Upper lobe of left lung (tissue), 6 donors: Measurements from ENCODE around the gene FCGR3B. TPM values are rescaled to one million over a fixed set of nuclear protein-coding genes. Genes with fewer than 3 reads are reported as not detected.
"Not testable (repeated sequence)": the region's sequence is repeated elsewhere in the genome, so short reads cannot be mapped to it uniquely, and the experiment has no call there.

Experiments
- ATAC-seq, 2 donors: fragments of 200-7000 bp; cut with Tn5 transposase; one replicate each; pipeline ENCODE4 v1.9.1; 2022; ENCODE audit warnings: mild to moderate bottlenecking in 2 of 2, moderate library complexity in 2 of 2; ENCODE audit not compliant: low FRiP score in 2 of 2
- DNase-seq, 2 donors: peaks; one replicate each; pipeline ENCODE4 v3.0.0-alpha.2; 2019 to 2020
- H3K27ac ChIP-seq, 4 donors: fragments of 200-600 bp; sonication (generic); one replicate each; pipeline ENCODE4 v1.5.1; 2016 to 2019
- H3K27me3 ChIP-seq, 4 donors: fragments of 200-600 bp; sonication (generic); one replicate each; pipeline ENCODE4 v1.5.1; 2017 to 2019
- H3K36me3 ChIP-seq, 4 donors: fragments of 200-600 bp; sonication (generic); one replicate each; pipeline ENCODE4 v1.5.1; 2016 to 2019
- H3K4me1 ChIP-seq, 4 donors: fragments of 200-600 bp; sonication (generic); one replicate each; pipeline ENCODE4 v1.5.1; 2018 to 2019
- H3K4me3 ChIP-seq, 4 donors: fragments of 200-600 bp; sonication (generic); one replicate each; pipeline ENCODE4 v1.5.1; 2017 to 2019; ENCODE audit warnings: mild to moderate bottlenecking in 2 of 4, moderate library complexity in 1 of 4
- H3K9me3 ChIP-seq, 4 donors: fragments of 200-600 bp; sonication (generic); one replicate each; pipeline ENCODE4 v1.5.1; 2018 to 2019
- WGBS, 2 donors: methylation state at CpG; one replicate each; pipeline ENCODE4 v1.1.5; 2017 to 2018; 5-methylcytosine and 5-hydroxymethylcytosine counted together
- total RNA-seq, 6 donors: library from RNA; depleted of rRNA in 4 of 6; stranded (reverse); fragments of >200 nt in 4 of 6; gene quantifications; one replicate each; pipeline versions ENCODE4 v1.1.0 to v1.2.1, GENCODE V29; 2016 to 2021
- donor health status: DM: no; HTN: no; CAD: no; lungs with moderate emphysema.
- donor health status: DM: no; HTN: yes; CAD: no; lungs with severe emphysema.

Gene FCGR3B
- total RNA-seq, 6 donors from 2014 or later, result 6.3 to 59.2 (median 20.4) TPM

DNA sequence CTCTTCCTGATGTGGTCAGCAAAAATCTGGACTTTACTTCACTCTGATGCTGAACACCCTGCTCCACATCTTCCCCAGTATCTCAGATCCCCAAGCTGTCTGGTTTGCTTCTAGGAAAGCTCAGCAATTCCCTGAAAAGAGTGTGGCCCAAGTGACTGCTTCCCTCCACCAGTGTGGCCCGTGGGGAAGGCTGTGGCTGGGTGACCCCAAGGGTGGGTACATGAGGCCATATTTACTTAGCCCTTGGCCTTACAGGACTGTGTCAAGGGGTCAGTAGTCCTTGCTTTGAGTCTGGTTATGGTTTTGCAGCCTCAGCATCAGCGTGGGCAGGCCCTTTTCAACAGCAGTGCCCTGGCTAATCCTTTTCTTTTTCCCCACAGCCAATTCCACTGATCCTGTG lies 35.8 kb downstream of the FCGR3B start:
- DNase-seq, H3K36me3 ChIP-seq, H3K4me1 ChIP-seq, H3K4me3 ChIP-seq, H3K9me3 ChIP-seq, H3K27me3 ChIP-seq: not testable (repeated sequence)
- peak in 1 of 2 donors; percentile 8 for ATAC-seq
- WGBS, 2 donors, result 61 to 86% methylated on average over 2 of the region's 2 CpGs
- H3K27ac ChIP-seq, result peak overlapping the region in 2 of 4 donors; percentile 27 to 35

DNA sequence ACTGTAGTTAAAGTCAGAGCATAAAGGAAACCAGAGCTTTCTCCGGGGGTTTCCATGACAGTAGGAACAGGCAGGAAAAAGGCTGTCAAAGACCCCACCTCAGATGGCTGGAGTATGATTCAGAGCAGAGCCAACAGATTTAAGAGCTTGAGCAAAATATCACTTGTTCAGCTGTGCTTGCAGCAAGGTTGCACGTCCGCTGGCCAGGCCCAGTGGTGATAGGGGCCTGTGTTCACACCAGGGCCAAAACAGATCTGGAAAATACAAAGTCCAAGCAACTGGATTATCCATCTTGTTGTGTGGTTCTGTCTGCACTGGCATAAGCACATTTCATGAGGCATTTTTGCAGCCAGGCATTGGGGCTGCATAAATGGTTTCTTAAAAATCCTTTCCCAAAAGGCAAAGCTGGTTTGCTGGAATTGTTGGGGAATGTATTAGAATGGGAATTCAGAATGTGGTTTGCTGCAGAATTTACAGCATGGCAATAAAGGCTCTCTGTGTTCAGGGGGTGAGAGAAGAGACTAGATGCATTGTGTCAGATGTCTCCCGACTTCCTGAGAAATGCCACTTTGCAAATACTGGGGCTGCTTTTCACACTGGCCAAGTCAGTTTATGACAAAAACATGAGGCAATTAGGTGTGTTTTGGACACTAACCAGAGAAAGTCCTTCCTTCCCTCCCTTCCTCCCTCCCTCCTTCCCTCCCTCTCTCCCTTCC lies 36.5 kb downstream of the FCGR3B start:
- not testable (repeated sequence) for ATAC-seq, H3K4me1 ChIP-seq, H3K27ac ChIP-seq, H3K4me3 ChIP-seq, H3K9me3 ChIP-seq, H3K27me3 ChIP-seq, H3K36me3 ChIP-seq, DNase-seq
- WGBS, 2 donors, result 58 to 77% methylated on average over 2 to 4 of the region's 4 CpGs

DNA sequence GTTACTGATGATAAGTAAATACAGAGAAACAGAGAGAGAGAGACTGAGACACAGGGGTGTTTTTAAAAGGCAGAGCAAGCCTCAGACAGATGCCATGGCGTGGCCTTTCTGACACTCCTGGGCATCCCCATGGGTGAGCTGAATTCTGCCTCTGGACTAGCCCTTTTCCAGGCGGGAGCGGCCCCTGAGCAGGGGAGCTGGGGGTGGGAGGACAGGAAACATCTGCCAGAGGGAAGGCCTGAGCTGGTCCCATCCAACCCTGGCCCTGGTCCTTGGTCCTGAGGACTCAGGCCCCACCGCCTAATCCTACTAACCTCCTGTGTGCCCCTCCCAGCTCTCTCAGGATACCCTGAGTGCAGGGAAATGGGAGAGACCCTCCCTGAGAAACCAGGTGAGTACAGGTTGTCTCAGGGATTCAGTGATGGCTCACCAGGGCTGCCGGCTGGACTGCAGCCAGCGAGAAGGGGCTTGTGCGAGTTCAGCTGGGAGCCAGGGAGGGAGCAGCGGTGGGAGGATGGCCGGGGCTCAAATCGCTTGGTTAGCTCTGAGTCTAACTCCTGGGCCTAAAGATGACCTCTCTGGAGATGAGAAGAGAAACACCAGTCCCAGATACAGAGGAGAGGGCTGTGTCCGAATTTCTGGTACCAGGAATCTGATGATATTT lies 37.8 kb downstream of the FCGR3B start:
- DNase-seq, result peak in 1 of 2 donors; percentile 36
- H3K9me3 ChIP-seq, H3K27ac ChIP-seq, H3K36me3 ChIP-seq, H3K4me3 ChIP-seq, ATAC-seq, H3K4me1 ChIP-seq, H3K27me3 ChIP-seq: not testable (repeated sequence)
- WGBS, 2 donors, result 93% methylated on average over 10 to 11 of the region's 11 CpGs

DNA sequence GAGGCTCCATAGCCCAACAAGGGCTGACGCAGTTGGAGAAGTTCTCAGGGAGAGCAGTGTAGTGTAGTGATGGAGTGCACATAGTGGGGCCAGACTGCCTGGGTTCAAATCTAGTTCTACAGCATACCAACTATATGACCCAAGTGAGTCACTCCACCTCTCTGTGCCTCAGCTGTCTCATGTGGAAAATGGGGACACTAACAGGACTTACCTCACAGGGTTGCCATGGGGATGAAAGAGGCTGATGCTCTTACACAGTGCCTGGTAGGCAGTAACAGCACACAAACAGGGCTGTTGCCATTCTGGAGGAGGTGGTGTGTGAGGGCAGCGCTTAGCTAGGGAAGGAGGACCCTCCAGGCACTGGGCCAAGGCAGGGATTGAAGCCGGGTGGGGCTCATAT lies 38.4 kb downstream of the FCGR3B start:
- WGBS, 2 donors, result 83 to 95% methylated on average over 2 of the region's 3 CpGs
- H3K27ac ChIP-seq, H3K27me3 ChIP-seq, DNase-seq, H3K36me3 ChIP-seq, H3K9me3 ChIP-seq, H3K4me1 ChIP-seq, H3K4me3 ChIP-seq: not testable (repeated sequence)
- peak in 1 of 2 donors; percentile 27 for ATAC-seq

DNA sequence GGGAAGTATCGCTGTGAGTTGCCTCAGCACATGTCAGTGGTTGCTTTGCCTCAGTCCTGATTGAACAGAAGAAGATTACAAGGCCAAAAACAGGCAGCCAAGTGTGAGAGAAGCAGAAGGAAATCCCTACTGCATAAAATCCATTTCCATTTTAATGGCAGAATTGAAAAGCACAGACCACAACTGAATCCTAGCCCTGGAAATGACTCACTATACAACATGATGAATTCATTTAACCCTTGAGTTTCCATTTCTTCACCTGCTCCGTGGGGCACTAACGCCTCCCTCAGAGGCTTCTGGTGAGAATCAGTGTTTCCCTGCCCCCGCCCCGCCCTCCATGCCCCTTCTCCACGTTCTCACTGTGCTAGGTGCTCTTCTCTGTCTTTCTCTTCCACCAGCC lies 41.1 kb downstream of the FCGR3B start:
- not testable (repeated sequence) for DNase-seq, H3K27ac ChIP-seq, H3K27me3 ChIP-seq, H3K36me3 ChIP-seq, H3K4me3 ChIP-seq, ATAC-seq, H3K4me1 ChIP-seq, H3K9me3 ChIP-seq
- WGBS, 2 donors, result 100% methylated on average over 1 of the region's 6 CpGs

DNA sequence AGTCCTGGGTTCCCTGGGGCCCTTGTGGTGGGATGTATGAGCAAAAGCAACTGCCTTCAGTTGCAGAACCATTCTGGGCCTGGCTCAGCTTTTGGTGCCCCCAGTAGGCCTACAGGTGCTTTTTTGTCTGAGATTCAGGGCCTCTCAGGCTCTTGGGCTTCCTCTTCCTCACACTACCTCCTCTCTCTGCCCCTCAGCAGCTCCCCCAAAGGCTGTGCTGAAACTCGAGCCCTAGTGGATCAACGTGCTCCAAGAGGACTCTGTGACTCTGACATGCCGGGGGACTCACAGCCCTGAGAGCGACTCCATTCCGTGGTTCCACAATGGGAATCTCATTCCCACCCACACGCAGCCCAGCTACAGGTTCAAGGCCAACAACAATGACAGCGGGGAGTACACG lies 41.6 kb downstream of the FCGR3B start:
- not testable (repeated sequence) for H3K27me3 ChIP-seq, H3K4me1 ChIP-seq, H3K4me3 ChIP-seq, H3K36me3 ChIP-seq, H3K27ac ChIP-seq, DNase-seq, ATAC-seq, H3K9me3 ChIP-seq
- 79 to 96% methylated on average over 8 of the region's 8 CpGs for WGBS, 2 donors

DNA sequence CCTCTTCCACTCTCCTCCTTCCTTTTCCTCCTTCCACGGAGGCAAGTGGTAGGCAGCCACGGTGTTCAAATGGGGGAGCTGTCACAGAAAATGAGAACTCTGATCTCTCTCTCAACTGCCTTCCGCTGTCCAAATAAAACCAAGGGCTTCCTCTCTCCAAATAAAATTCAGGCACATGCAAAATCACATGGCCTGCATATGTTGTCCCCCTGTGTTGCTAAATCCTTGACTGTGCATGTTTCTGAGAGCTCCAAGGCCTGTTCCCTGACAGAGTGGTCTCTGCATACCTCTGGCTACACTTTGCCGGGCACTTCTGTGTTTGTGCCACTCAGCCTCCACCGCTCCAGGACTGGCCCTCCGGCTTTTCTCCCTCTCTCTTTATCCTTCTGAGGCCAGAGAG lies 42.4 kb downstream of the FCGR3B start:
- ATAC-seq, H3K27ac ChIP-seq, H3K36me3 ChIP-seq, H3K9me3 ChIP-seq, H3K4me1 ChIP-seq, H3K27me3 ChIP-seq, H3K4me3 ChIP-seq, DNase-seq: not testable (repeated sequence)
- no CpG with 5 or more reads among the region's 6 CpGs for WGBS, 2 donors

DNA sequence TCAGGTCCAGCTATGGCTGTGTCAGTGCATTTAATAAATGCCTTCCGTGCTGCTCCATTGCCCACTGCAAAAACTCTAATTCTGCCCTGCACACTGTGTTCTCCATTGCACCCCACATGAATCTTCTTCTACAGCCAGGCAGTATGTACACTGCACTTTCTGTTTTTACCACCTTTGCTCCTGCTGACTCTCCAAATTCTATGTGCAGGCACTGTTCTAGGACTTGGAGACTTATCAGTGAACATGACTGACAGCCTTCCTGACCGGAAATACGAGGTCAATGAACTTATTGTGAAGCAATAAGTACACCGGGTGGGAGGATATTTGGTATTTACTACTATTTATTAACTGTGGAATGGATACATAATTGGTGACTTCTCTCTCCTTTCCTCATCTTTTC lies 48.1 kb downstream of the FCGR3B start:
- WGBS, 2 donors, result no CpG with 5 or more reads among the region's 4 CpGs
- H3K36me3 ChIP-seq, DNase-seq, ATAC-seq, H3K4me3 ChIP-seq, H3K27ac ChIP-seq, H3K27me3 ChIP-seq, H3K4me1 ChIP-seq, H3K9me3 ChIP-seq: not testable (repeated sequence)

GRCh38 chr1:161580879-161581537 lies 50.0 kb downstream of the FCGR3B start:
- not testable (repeated sequence) for H3K27me3 ChIP-seq, H3K36me3 ChIP-seq, H3K4me3 ChIP-seq, H3K9me3 ChIP-seq, DNase-seq, H3K27ac ChIP-seq, H3K4me1 ChIP-seq
- peak in 1 of 2 donors; percentile 67 for ATAC-seq
- WGBS, 2 donors, result no CpG with 5 or more reads among the region's 4 CpGs

DNA sequence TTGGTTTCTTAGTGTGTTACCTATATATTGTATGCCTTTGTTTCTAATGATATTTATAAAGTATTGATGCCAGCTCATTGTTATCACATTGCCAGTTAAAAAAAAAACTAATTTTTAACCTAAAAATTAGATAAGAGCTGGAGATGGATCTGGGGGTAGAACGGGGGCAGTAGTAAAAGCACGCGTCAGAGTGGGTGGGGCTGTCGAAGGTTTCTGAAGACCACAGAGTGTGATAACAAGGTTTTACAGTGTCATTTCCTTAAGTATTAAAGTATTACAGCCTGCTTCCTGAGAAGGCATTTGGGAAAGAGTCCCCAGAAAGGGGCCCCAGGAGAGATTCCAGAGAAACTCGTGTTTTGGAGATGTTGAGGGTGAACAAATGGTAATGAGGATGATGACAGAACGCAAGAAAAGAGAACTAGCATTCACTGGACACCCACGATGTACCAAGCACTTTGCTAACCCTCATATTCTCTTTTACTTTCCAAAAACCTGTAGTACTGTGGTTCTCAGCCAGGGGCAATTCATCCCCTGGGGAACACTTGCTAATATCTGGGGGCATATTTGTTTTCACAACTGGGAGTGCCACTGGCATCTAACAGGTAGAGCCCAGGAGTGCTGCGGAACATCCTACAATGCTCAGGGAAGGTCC lies 51.0 kb downstream of the FCGR3B start:
- not testable (repeated sequence) for DNase-seq, H3K9me3 ChIP-seq, ATAC-seq, H3K27ac ChIP-seq, H3K4me3 ChIP-seq, H3K27me3 ChIP-seq, H3K4me1 ChIP-seq, H3K36me3 ChIP-seq
- no CpG with 5 or more reads among the region's 8 CpGs for WGBS, 2 donors

GRCh38 chr1:161576676-161577075 lies 54.3 kb downstream of the FCGR3B start:
- not testable (repeated sequence) for DNase-seq, H3K27me3 ChIP-seq, H3K36me3 ChIP-seq, H3K9me3 ChIP-seq, H3K27ac ChIP-seq, H3K4me3 ChIP-seq, H3K4me1 ChIP-seq
- ATAC-seq, result peak; percentile 52 to 72
